GM06990 (cell line): Measurements from ENCODE around the gene MCMBP.
A peak's percentile ranks its signal among the peaks of the same experiment; 100 is the strongest.

Source experiments
- DNase-seq: peaks from one replicate; pipeline ENCODE4 v3.0.0-alpha.2; 2011; ENCODE audit not compliant: insufficient read length; ENCODE audit errors: extremely low read depth
- H3K27me3 ChIP-seq: replicated peaks from 2 replicates; pipeline ENCODE4 v1.6.0; 2011; ENCODE audit warnings: low read length; ENCODE audit not compliant: control insufficient read depth, insufficient read depth
- H3K36me3 ChIP-seq: 2 replicates; pipeline ENCODE4 v1.5.1; 2011; ENCODE audit warnings: low read length; ENCODE audit not compliant: control insufficient read depth, insufficient read depth
- H3K4me3 ChIP-seq: replicated peaks from 2 replicates; pipeline ENCODE4 v1.5.1; 2011; ENCODE audit warnings: low read depth, mild to moderate bottlenecking, control low read depth, low read length
- CTCF ChIP-seq: IDR thresholded peaks from 2 replicates; pipeline ENCODE4 v1.5.1; 2011; ENCODE audit warnings: low read length, control low read depth, mild to moderate bottlenecking, inconsistent platforms; ENCODE audit not compliant: insufficient read depth, poor library complexity, severe bottlenecking

The MCMBP gene

GRCh38 chr10:119863951-119864565 lies 8.6 kb downstream of the MCMBP start:
- Histone ChIP-seq H3K4me3 (no peak overlapping the region), H3K36me3 (no peaks in the 10 kb centered on the region; the same call in 1 of the 2 replicates), H3K27me3 (no peaks in the 10 kb centered on the region)
- TF ChIP-seq CTCF = no peak
- DNase-seq = peak; percentile 47

DNA sequence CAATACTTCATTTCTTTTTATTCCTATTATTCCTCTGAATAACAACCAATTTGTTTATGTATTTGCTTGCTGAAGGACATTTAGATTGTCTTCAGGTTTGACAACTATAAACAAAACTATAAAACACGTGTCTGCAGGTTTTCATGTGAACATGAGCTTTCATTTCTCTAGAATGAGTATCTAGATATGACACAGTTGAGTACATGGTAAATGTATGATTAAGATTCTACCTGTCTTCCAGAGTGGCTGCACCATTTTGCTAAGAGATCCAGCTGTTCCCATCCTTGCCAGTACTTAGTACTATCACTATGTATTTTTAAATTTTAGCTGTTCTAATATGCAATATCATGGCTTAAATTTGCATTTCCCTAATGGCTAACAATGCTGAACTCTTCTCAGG lies 10.1 kb downstream of the MCMBP start:
- no peaks in the 10 kb centered on the region for H3K27me3 ChIP-seq
- no peaks in the 10 kb centered on the region; the same call in 1 of the 2 replicates for H3K36me3 ChIP-seq
- H3K4me3 ChIP-seq = no peak overlapping the region
- DNase-seq = no peak
- TF ChIP-seq CTCF = no peak

DNA sequence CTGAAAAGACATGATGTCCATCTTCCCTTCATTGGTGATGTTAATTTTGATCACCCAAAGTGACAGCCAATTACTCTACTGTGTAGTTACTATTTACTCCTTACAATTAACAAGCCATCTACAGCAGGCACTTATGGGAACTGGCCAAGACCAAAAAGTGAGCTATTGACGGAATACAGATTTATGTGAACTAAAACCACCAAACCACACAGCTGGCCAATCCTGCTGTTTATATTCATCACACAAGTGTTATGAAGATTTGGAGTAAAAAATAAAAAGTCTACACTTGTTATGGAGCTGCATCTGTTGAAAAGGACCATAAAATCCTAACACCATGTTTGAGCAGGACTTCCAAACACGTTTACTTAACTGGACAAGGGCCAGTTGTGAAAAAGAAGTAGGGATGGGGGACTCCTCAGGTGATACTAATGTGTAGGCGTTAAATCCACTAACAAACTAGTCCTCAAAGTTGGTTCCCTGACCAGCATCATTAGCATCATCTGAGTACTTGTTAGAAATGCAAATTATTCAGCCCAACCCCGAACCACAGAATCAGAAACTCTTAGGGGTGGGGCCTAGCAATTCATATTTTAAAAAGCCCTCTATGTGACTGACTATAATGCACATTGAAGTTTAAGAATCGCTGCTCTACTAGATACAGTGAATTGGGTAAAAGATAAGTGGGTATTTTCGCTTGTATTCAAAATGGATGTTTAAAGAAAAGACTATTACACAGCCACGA lies 11.6 kb downstream of the MCMBP start:
- DNase-seq = peak; percentile 37
- H3K36me3 ChIP-seq = no peaks in the 10 kb centered on the region; the same call in 1 of the 2 replicates
- no peak for TF ChIP-seq CTCF

DNA sequence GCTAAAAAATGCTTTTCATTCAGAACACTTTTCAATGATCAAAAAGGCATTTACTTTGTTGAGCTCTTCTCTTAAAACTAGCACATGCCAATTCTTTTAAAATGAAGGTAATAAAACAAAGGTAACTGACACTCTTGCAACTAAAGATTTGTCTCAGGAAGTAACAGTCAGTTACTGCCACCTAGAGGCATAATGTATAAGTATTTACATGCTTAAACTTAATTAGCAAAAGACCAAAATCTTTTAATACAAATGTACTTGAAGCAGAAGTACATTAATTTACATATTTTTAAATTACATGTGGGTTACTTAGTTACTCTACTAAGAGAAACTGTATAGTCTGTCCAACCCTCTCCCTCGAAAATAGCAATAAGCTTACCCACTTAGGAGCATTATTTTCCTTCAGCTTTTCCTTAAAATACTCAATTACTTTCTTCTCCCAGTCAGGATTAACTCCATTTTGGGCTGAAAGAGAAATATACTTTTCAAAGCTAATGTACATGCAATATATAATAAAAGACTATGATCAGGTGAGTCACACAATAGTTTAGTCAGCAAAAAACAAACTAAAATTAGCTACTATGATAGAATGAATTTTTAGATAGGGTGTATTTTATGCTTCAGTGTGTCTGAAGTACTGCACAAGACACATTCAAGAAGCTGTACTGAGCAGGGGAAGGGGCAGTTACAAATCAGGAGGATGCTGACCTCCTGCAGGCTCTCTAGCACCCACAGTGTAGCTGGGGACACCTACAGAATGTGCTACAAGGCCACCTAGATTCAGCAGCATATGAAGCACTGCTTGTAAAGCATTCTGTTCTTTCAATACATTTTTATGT lies 13.0 kb downstream of the MCMBP start:
- Histone ChIP-seq H3K36me3 (no peaks in the 10 kb centered on the region), H3K4me3 (no peak overlapping the region), H3K27me3 (no peaks in the 10 kb centered on the region)
- peak; percentile 43 for TF ChIP-seq CTCF
- peak; percentile 21 for DNase-seq

More for the DNA sequence above, 11.6 kb downstream of the MCMBP start:
- H3K27me3 ChIP-seq = no peaks in the 10 kb centered on the region
- H3K4me3 ChIP-seq = no peak overlapping the region

- Histone ChIP-seq H3K27me3 (no peaks in the 10 kb centered on the region), H3K36me3 (peaks cover 8% of the 10 kb centered on the region), H3K4me3 (no peak overlapping the region)
- no peak for DNase-seq
- no peak for TF ChIP-seq CTCF
Measured at GRCh38 chr10:119858063-119858462, 14.6 kb downstream of the MCMBP start.
